Posterior vena cava (tissue), 2 donors: ENCODE results near the gene RARG. TPM values are rescaled to one million over a fixed set of nuclear protein-coding genes. Genes with fewer than 3 reads are reported as not detected.

ENCODE experiments used
- DNase-seq: peaks from one replicate; pipeline ENCODE4 v3.0.0-alpha.2; 2020; ENCODE audit warnings: low spot score
- intact Hi-C, 2 donors: fragments of 100-400 bp; cut with DNase I; formaldehyde crosslinking; loops; one replicate each; pipeline versions ENCODE4 v1.14.1 to v1.14.2; 2022 to 2023
- total RNA-seq, 2 donors: library from RNA; stranded (reverse); fragmentation: NEBNext Ultra II Directional; extraction: Animal tissue kit (Norgen Biotek cat#: 25700); gene quantifications; one replicate each; pipeline ENCODE4 v1.2.1, GENCODE V29; 2021
- donor health status: DM: yes; HTN: yes; CAD: no.
- donor health status: DM: yes; HTN: yes; CAD: no.

RARG gene
- total RNA-seq, 2 donors from 2014 or later: 33.4 to 38.1 TPM

DNA sequence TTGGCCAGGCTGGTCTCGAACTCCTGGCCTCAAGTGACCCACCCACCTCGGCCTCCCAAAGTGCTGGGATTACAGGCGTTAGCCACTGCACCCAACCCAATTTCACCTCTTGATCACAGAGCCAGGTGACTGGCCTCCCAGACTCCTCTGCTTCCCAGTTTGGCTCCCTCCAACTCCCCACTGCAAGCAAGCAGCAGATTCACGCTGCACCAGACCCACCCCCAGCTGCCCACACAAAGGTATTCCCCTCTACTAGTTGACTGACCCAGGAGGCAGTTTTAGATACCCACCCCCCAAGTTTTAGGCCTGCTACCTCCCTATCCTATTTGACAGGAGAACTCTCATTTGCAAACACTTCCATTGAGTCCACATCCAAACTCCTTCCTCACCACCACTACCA lies 5.2 kb downstream of the RARG start:
- peak; percentile 53 for DNase-seq
- intact Hi-C loops: no loop called here

DNA sequence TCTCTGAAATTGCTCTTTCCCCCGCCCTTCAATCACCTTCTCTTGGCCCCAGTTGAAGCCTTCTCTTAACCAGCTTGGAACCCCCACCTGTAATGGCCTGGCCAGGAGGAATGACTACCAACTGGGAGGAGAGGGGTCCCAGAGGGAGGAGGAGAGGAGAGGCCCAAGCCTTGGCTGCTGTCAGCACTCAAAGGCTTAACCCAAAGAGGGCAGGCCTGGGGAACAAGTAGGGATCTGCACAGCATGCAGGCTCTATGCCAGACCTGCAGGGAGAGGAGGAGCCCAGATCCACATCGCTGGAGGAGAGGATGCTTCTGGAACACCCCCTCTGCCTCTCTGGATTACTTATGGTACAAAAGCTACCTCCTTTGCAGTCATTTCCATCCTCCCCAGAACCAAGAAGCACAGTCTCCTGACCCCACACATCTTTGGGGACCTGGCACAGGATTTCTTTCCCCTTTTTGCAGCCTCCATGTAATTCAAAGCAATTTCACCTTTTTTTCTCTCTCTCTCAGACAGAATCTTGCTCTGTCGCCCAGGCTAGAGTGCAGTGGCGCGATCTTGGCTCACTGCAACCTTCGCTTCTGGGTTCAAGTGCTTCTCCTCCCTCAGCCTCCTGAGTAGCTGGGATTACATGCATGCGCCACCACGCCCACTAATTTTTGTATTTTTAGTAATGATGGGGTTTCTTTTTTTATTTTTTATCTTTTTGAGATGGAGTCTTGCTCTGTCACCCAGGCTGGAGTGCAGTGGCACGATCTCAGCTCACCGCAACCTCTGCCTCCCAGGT lies 6.2 kb downstream of the RARG start:
- DNase-seq: peak; percentile 47
- intact Hi-C loops: no loop called here

DNA sequence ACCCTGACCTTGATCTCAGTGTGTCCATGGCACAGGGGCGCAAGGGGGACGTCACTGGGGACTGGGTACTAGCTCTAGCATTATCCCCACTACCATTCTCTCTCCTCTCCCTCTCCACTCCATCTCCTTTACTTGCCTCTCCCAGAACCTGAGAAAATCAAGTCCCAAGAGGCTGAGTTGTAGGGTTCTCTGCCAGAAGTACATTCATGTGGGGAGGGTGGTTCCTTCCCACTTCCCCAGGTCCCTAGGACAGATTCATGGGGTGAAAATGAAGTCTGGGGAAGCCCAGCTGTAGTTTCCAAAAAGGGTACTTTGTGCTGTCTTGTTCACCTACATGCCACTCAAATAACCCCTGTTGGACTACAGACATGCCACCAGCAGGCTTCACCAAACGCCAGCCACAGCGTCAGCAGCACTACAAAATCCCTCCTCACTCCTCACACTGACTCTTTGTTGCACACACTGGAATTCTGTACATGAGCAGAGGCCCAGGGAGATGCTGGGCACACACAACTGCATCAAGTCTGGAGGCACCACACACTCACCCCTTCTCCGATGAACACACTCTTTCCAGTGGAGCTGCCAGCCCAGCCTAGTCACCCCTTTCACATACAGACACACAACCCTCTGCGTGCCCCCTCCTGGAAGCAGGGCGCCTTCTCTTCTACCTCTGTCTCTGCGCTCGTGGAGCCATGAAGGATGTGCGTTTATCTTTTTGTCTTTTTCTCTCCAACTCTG lies 6.9 kb downstream of the RARG start:
- intact Hi-C loops: no loop called here
- DNase-seq: peak; percentile 79

DNA sequence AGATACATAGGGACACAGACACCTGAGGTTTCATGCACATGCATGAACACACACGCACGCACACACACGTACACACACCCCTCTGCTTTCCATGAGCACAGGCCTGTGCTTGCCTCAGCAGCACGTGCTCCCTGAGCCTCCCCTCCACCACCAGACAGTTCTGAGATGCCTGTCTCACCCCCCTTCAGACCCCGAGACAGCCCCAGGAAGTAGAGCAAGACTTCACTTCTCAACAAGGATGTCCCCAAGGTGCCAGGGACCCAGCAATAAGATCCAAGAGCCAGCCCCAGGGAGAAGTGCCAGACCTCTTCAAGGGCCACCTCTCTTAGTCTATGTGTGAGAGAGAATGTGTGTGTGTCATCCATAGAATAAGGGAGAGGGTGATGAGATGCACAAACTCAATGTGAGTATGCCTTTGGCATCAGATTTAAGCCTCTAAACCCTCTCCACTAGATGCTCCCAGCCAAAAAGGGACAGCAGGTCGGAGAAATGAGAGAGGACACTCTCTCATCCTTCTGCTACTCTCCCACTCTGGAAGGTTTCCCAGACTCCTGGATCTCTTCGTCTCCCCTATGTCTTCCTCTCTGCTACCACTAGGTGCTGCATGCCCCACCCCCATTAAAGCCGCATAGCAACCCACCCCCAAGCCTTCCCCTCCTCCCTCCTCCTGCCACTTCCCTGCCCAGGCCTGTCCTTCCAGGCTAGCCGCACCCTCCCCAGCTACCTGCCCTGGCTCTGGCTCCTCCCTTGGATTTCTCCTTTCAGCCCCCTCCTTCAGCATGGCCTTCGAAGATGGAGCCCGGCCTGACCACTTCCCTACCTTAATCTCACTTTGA lies 7.7 kb downstream of the RARG start:
- peak; percentile 74 for DNase-seq
- intact Hi-C loops: no loop called here

DNA sequence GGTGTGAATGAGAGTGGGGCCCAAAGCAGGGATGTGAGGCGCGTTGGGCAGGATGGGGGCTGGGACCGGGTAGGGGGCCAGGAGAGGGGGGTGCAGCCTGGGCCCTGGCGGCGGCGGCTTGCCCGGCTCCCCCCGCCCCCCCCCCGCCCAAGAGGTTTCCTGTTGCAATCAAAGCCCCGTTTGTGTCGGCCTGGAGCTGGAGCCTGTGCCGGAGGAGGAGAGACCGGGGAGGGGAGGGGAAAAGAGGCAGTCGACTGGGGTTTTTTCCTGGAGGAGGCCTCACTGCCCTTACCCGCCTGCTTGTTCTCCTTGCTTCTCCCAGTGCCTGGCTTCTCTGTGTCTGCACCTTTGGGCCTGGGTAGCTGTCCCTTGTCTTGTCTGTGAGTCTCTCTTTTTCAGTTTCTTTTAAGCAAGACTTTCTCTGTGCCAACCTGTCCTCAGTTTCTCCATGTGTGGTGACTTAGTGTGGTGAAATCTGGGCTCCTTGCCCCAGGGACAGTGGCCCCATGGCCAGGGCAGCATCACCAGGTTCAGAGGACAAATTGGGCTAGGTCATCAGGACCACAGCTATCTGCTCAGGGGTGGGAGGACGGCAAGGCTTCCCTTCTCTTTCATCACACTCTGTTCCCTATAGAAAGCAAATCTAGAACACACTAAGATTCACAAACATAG lies 8.5 kb downstream of the RARG start:
- peak; percentile 76 for DNase-seq
- intact Hi-C loops: no loop called here

DNA sequence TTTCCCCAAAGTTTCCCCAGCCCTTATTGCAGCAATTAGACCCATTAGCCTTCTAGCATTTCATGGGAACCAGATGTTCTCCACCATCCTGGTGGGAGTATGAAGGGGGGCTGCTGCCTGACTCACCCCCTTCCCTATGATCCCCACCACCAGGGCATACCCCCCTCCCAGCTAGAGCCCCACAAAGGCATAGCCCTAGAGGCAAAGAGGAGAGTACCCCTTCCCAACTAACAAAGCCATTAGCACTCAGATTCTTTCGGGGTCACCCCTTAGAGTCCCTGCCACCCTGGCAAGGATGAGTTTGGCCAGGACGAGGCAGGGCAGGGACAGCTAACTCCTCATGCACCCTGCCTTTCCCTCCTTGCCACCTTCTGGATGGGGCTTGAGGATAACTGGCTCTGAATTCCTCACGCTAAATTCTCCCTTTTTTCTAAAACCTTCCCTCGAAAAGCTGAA lies 9.2 kb downstream of the RARG start:
- DNase-seq: peak; percentile 34
- intact Hi-C loops: no loop called here

DNA sequence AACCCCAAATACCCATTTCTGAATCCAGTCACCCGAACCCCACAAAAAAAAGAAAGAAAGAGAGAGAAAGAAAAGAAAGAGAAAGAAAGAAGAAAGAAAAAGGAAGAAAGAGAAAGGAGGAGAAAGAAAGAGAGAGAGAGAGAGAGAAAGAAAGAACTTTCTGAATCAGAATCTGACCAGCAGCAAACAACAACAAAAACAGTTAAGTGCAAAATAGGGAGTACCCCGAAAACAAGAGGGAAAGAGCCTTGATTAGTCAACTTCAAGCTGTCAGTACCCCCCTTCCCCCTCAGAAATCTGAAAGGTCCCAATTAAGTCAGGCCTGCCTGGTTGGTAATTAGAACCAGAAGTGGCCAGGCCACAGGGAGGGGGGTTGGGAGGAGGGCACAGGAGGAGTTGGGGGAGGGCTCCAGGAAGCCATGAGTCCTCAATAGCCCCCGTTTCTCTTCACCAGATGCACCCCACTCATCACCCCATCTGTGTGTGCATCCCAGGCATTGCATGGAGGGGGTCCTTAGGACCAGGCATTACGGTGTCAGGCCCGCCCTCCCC lies 9.8 kb downstream of the RARG start:
- intact Hi-C loops: no loop called here
- peak; percentile 13 for DNase-seq

DNA sequence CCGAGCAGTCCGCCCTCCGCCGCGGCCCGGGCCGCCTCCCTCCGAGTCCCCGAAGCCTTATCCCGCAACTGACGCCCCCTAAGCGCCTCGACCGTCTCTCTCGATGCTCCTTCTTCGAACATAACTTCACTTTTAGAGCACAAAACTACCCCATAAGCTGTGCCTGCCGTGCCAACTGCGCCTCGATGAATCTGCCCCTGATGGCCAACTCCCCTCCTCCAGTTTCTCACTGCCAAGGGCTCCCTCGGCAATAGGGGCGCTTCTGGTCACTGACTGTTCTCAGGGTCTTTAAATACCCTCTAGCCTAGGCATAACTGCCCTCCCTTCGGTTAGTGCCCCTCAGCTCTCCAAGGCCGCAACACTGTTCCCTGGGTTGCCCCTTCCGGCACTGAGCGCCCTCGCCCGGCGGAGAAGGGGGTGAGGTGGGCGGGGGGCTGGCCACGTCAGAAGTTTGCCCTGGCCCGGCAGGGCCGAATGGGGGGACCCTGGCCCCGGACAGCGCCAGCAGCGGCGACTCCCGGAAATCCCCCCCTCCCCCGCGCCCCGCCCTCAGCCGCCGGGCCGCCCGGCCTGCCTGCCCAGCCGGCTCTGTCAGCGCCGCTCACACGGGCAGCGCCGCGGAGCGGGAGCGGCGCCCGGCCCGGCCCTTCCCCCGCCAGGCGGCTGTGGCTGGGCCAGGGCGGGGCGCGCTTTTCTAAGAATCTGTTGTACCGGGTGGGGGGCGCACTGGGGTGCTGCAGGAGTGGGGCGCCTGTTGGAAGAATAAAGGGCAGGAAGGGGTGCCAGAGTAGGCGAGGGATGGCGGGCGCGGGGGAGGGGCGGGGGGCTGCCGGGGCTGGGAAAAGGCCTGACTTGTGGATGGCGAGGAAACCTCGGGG lies 10.6 kb downstream of the RARG start:
- peak; percentile 92 for DNase-seq
- intact Hi-C loops: no loop called here

DNA sequence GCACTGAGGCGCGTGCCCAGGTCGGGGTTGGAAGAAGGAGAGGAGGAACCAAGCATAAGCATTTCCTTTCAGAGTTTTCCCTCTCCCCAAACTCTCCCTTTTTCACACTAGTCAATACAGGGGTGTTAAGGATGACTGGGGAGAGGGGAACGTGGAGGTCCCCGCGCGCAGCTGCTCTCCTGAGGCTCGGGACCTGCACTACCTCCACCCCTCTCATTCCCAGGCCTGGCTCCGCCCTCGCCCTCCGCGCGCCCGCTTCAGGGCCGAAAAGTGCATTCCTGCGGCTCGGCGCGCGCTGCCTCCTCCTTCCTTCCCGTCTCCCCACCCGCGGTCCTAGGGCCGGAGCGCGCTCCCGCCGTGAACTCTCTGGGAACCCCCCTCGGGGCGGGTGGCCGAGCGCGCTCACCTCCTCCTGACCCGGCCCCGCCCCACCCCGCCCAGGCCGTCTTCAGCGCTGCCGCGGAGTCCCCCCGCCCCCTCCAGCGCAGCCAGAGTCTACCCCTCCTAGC lies 11.3 kb downstream of the RARG start:
- DNase-seq: peak; percentile 97
- intact Hi-C loops: no loop called here

DNA sequence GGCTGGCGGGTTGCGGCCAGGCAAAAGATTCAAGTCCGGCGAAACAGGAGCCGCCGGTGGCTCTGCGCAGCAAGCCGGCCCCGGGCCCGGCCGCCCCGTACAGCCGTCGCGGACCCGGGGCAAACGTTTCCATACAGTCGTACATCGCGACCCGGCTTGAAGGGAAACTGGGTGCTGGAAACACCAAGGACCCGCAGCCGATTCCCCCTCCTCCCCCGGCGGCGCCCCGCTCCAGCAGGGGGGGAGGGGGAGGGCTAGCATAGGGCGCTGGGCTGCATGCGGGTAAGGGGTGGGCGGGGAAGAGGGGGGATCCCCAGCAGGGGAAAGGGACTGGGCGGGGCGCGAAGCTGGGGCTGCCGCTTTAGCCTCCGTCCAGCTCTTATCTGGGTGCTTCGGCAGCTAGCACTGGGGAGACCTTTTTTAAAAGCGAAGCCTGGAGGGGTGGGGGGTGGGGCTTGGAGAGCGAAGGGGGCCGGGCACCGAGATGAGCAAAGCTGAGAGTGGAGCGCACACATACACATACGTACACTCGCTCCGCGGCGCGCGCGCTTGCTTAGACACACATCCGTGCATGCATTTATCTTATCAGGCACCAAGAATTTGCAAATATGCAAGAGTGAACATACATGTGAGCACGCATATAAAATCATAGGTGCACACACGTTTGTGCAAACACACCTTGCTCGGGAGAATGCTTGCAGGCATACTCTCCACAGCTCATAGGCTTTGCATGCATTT lies 11.9 kb downstream of the RARG start:
- intact Hi-C loops: no loop called here
- DNase-seq: peak; percentile 91

DNA sequence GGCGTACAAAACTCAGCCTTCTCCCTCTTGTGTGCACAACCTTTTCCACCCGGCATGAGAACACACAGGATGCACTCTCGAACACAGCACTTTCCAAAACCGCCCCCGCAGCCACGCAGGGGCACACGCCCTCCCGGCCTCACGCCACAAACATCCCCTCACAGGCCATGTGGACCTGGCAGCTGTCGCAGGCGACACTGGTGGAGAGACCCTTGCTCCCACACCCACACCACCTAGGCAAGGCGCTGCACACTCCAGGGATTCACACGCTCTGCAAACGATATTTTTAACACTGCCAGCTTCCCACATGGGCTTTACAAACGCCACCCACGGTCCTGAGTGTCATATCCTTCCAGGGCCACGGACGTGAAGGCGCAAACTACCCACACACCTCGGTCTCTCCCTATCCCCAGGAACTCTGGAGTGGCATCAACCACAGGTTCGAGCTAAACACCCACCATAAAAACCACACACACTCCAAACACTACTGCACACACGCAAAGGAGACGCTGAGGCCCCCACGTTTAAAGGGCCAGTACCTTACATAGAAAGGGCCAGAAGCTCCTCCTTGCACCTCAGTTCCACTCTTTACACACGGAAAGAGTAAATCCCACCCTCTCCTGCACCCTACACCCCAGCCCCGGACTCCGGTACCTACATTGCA lies 12.6 kb downstream of the RARG start:
- intact Hi-C loops: no loop called here
- no peak for DNase-seq

DNA sequence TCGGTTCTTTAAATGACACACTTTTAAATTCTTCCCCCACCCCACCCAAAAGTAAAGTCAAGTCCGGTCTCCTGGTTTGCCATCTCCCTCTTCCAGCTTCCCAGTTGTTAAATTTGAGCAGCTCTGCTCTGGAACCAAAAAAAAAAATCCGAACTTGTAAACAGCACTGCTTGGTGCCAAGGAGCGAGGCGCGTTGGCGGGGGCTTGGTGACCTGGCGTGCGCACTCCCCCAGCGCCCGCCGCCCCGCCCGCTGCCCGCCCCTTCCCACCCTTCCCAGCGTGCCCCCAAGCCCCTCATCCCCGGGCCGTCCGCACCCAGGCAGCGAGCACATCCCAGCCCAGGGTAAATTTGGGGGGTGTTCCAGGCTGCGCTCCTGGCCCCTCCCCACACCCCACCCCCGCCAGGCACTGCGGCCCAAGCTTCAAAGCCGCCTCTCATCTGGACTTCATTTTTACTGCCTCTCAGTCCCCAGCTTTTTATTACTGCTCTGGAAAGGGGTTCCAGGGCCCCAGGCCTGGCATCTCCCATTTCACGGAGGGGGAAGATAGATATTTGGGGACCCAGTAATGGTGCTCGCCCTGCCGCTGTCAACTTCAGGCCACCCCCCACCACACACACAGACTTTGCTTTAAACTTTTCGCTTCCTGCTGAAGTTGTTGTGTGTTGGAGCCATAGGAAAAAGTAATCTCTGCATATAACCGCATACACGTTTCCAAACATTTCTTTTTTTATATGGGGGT lies 13.3 kb downstream of the RARG start:
- intact Hi-C loops: no loop called here
- DNase-seq: no peak

DNA sequence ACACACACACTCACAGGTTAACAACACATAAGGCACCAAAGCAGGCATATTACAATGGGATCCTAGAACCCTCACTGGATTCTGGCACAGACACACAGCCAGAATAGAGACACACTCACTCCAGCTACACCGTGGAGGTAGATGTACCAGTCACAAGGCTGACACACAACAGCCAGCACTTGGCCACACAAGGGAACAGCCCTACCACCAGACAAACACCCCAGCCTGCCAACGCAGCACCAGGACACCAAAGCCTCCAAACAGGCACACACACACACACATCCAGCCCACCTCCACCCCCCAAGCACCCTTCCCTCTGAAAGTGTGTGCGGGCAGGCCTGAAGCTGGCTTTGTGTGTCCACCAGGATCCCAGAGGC lies 14.1 kb downstream of the RARG start:
- DNase-seq: no peak
- intact Hi-C loops: no loop called here

DNA sequence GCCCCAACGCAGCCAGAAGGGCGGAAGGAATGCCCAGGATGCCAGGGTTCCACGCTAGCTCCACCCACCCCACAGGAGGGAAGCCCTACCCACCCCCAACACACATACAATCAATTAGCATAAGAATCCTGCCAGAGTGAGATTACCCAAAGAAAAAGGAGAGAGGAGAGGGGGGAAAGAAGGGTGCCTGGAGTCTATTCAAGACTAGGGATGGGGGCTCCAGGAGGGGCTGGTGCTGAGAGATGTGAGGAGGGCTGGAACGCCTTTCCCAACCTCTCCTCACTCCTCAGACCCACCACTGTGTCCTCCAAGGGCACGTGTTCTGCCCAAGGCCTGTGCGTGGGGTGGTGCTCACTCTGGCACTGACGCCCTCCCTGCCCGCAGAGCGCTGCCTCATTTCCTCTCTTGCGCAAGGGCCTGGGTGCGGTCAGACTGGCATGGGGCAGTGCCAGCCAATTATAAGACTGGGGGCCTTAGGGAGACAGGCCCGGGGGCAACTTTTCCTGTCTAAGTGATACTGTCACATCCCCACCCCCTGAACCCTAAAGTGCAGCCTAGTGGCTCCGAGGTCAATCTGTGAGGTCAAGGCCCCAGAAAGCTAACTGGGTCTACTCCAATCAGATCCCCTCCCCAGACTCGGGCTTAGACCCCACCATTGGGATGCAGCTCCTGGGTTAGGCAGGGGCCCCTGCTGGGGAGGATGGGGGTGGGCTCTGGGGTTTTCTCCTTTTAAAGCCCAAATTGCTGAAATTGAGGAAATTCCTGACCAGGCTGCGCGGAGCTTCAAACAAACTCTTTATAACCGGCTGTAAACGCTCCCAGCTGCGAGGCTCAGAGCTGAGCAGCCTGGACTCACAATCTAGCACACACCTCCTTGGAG lies 14.7 kb downstream of the RARG start:
- intact Hi-C loops: no loop called here
- peak; percentile 91 for DNase-seq

DNA sequence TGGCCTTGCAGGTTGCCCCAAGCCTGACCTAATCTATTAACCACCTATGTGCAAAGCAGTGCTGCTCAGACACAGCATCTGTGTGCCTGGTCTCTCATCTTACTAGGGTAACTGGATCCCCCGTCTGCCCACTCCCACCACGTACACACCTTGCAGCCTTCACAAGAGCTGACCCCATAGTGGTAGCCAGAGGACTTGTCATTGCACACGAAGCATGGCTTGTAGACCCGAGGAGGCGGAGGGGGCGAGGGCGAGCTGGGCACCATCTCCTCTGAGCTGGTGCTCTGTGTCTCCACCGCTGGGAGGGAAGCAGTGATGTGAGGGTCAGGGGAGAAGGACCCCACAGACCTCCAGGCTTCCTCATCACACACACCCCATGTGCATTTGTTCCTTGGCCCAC lies 16.5 kb downstream of the RARG start:
- intact Hi-C loops: no loop called here
- DNase-seq: peak; percentile 52
